Uterus (tissue), 4 donors: ENCODE measurements around the gene ARSG. TPM values are rescaled to one million over a fixed set of nuclear protein-coding genes. Genes with fewer than 3 reads are reported as not detected.

Experiments used
- DNase-seq, 2 donors: peaks; one replicate each; pipeline ENCODE4 v3.0.0-alpha.2; 2019 to 2020
- H3K27ac ChIP-seq, 2 donors: fragments of 200-600 bp; sonication (generic); 1 replicate in 1 of 2; 2 replicates in 1 of 2; pipeline ENCODE4 v1.5.1; 2016 to 2018
- H3K27me3 ChIP-seq, 2 donors: fragments of 200-600 bp; sonication (generic); one replicate each; pipeline ENCODE4 v1.5.1; 2018 to 2019; ENCODE audit warnings: control low read depth in 1 of 2
- H3K36me3 ChIP-seq, 2 donors: fragments of 200-600 bp; sonication (generic); one replicate each; pipeline ENCODE4 v1.5.1; 2019; ENCODE audit warnings: control low read depth in 1 of 2
- H3K4me1 ChIP-seq, 2 donors: fragments of 200-600 bp; sonication (generic); one replicate each; pipeline ENCODE4 v1.5.1; 2018 to 2019; ENCODE audit warnings: control low read depth in 1 of 2
- H3K4me3 ChIP-seq, 2 donors: fragments of 200-600 bp; sonication (generic); 1 replicate in 1 of 2; 2 replicates in 1 of 2; pipeline ENCODE4 v1.5.1; 2018 to 2019; ENCODE audit warnings: mild to moderate bottlenecking in 1 of 2
- H3K9me3 ChIP-seq, 2 donors: fragments of 200-600 bp; sonication (generic); one replicate each; pipeline ENCODE4 v1.5.1; 2019; ENCODE audit warnings: control low read depth in 1 of 2
- POLR2A ChIP-seq, 2 donors: fragments of 450-650 bp; IDR thresholded peaks; one replicate each; pipeline ENCODE4 v1.6.1; 2016; ENCODE audit warnings: antibody characterized with exemption in 2 of 2, mild to moderate bottlenecking in 1 of 2, moderate library complexity in 1 of 2
- intact Hi-C: fragments of 100-400 bp; cut with DNase I; formaldehyde crosslinking; loops from one replicate; pipeline ENCODE4 v1.15.1; 2023; ENCODE audit warnings: low total_unique reads
- total RNA-seq, 4 donors: library from RNA; depleted of rRNA in 3 of 4; stranded (reverse); fragments of >200 nt in 3 of 4; gene quantifications; one replicate each; pipeline versions ENCODE4 v1.1.0 to v1.2.4, GENCODE V29; 2014 to 2023
- TF ChIP-seq, protein P1 (sequence below), 4 experiments: fragments of 200-600 bp in 2 of 4; fragments of 450-650 bp in 2 of 4; sonication (generic) in 2 of 4; IDR thresholded peaks; one replicate each; pipeline ENCODE4 v1.5.1; 2016 to 2019; ENCODE audit warnings: antibody characterized with exemption in 4 of 4, mild to moderate bottlenecking in 2 of 4, moderate library complexity in 1 of 4
- donor health status: DM: yes; HTN: yes; CAD: no.

The ARSG gene
- total RNA-seq, 4 donors from 2014 or later: 0.59 to 6.4 (median 5.7) TPM

GRCh38 chr17:68344701-68345136 lies 53.4 kb downstream of the ARSG start:
- no peak overlapping the region for H3K4me3 ChIP-seq
- TF ChIP-seq, protein P1, sequence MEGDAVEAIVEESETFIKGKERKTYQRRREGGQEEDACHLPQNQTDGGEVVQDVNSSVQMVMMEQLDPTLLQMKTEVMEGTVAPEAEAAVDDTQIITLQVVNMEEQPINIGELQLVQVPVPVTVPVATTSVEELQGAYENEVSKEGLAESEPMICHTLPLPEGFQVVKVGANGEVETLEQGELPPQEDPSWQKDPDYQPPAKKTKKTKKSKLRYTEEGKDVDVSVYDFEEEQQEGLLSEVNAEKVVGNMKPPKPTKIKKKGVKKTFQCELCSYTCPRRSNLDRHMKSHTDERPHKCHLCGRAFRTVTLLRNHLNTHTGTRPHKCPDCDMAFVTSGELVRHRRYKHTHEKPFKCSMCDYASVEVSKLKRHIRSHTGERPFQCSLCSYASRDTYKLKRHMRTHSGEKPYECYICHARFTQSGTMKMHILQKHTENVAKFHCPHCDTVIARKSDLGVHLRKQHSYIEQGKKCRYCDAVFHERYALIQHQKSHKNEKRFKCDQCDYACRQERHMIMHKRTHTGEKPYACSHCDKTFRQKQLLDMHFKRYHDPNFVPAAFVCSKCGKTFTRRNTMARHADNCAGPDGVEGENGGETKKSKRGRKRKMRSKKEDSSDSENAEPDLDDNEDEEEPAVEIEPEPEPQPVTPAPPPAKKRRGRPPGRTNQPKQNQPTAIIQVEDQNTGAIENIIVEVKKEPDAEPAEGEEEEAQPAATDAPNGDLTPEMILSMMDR (IDR thresholded peaks at IDR 0.05): no peak
- TF ChIP-seq POLR2A (IDR thresholded peaks at IDR 0.05): no peak
- H3K27me3 ChIP-seq: no peaks in the 10 kb centered on the region
- no peaks in the 10 kb centered on the region for H3K4me1 ChIP-seq
- H3K27ac ChIP-seq: no peak overlapping the region
- H3K9me3 ChIP-seq: no peaks in the 10 kb centered on the region
- intact Hi-C loops: no loop called here
- H3K36me3 ChIP-seq: no peaks in the 10 kb centered on the region
- DNase-seq: no peak

GRCh38 chr17:68346448-68346847 lies 55.2 kb downstream of the ARSG start:
- Histone ChIP-seq H3K36me3 (no peaks in the 10 kb centered on the region), H3K27ac (no peak overlapping the region), H3K4me3 (no peak overlapping the region), H3K27me3 (no peaks in the 10 kb centered on the region), H3K4me1 (no peaks in the 10 kb centered on the region), H3K9me3 (no peaks in the 10 kb centered on the region)
- TF ChIP-seq, protein P1 (IDR thresholded peaks at IDR 0.05): no peak
- TF ChIP-seq POLR2A (IDR thresholded peaks at IDR 0.05): no peak
- intact Hi-C loops: no loop called here
- no peak for DNase-seq

DNA sequence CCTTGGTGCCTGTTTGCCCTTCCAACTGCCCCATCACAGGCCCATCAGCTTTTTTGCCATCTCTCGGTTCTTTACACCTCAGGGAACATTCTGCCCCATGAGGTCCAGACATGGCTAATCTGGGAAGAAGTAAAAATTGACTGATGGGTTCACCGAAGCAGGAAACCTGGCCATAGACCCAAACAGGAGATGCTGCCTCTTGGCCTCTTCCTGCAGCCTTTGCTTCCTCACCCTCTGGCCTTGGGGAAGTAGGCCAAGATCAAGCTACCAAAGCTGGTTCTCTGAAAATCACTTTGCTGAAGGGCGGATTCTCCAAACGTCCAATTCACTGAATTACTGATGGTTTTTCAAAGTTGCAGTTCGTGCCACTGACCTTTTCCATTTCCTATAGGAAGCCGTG lies 56.1 kb downstream of the ARSG start:
- Histone ChIP-seq H3K27ac (no peak overlapping the region), H3K27me3 (no peaks in the 10 kb centered on the region), H3K9me3 (no peaks in the 10 kb centered on the region), H3K4me3 (no peak overlapping the region), H3K36me3 (no peaks in the 10 kb centered on the region), H3K4me1 (no peaks in the 10 kb centered on the region)
- no peak for DNase-seq
- intact Hi-C loops: no loop called here
- TF ChIP-seq, protein P1 (IDR thresholded peaks at IDR 0.05): no peak
- no peak for TF ChIP-seq POLR2A (IDR thresholded peaks at IDR 0.05)

DNA sequence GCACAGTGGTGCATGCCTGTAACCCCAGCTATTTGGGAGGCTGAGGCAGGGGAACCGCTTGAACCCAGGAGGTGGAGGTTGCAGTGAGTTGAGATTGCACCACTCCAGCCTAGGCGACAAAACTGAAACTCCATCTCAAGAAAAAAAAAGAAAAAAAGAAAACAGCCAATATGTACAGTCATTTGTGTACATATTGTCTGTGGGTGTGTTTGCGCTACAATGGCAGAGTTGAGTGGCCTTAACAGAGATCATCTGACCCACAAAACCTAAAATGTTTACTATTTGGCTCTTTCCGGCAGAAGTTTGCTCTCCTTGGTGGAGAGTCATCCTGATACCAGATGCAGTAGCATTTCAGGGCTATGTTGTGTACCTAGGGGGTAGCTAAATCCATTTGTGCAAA lies 57.9 kb downstream of the ARSG start:
- TF ChIP-seq, protein P1 (IDR thresholded peaks at IDR 0.05): no peak
- TF ChIP-seq POLR2A (IDR thresholded peaks at IDR 0.05): no peak
- Histone ChIP-seq H3K4me1 (no peaks in the 10 kb centered on the region), H3K27ac (no peak overlapping the region), H3K4me3 (no peak overlapping the region), H3K27me3 (no peaks in the 10 kb centered on the region), H3K36me3 (no peaks in the 10 kb centered on the region), H3K9me3 (no peaks in the 10 kb centered on the region)
- no peak for DNase-seq
- intact Hi-C loops: no loop called here

- peak; percentile 56 to 64 for DNase-seq
- Histone ChIP-seq H3K36me3 (no peaks in the 10 kb centered on the region), H3K9me3 (no peaks in the 10 kb centered on the region), H3K4me1 (no peaks in the 10 kb centered on the region), H3K27me3 (no peaks in the 10 kb centered on the region), H3K27ac (no peak overlapping the region), H3K4me3 (no peak overlapping the region)
- intact Hi-C loops: no loop called here
- no peak for TF ChIP-seq POLR2A (IDR thresholded peaks at IDR 0.05)
- TF ChIP-seq, protein P1 (IDR thresholded peaks at IDR 0.05): peak; percentile 39 to 51 (median 42)
Measured at GRCh38 chr17:68351395-68351794, 60.1 kb downstream of the ARSG start.
